Measurements from ENCODE around the gene KRTAP3-3.
"Not testable (repeated sequence)": the region's sequence is repeated elsewhere in the genome, so short reads cannot be mapped to it uniquely, and the experiment has no call there.

Gene KRTAP3-3

GRCh38 chr17:40993839-40994238 is at the start of gene KRTAP3-3:
Gene KRTAP3-3, minus strand, starts transcription at chr17:40994164. Its CDS starts 67 bp downstream, at chr17:40994097.
- DNase-seq: no peak

GRCh38 chr17:41042953-41043352 is 49.0 kb upstream of the KRTAP3-3 start:
- no peak for DNase-seq

GRCh38 chr17:41040783-41041571 is 47.0 kb upstream of the KRTAP3-3 start, which contains the start of gene KRTAP1-1:
Gene KRTAP1-1, minus strand, starts transcription at chr17:41041450. Its CDS starts 53 bp downstream, at chr17:41041397.
- DNase-seq: not testable (repeated sequence)

- DNase-seq: no peak
Measured at GRCh38 chr17:41037853-41038350, 43.9 kb upstream of the KRTAP3-3 start.

GRCh38 chr17:41034346-41034935 is 40.5 kb upstream of the KRTAP3-3 start, which contains the start of gene KRTAP1-3:
Gene KRTAP1-3, minus strand, starts transcription at chr17:41034874. Its CDS starts 53 bp downstream, at chr17:41034821.
- not testable (repeated sequence) for DNase-seq

GRCh38 chr17:41029633-41030245 is 35.8 kb upstream of the KRTAP3-3 start, which contains the start of gene KRTAP1-4:
Gene KRTAP1-4, minus strand, starts transcription at chr17:41030195. Its CDS starts 117 bp downstream, at chr17:41030078.
- DNase-seq: no peak

- no peak for DNase-seq
Measured at GRCh38 chr17:41026715-41027471, 32.9 kb upstream of the KRTAP3-3 start, which contains the start of gene KRTAP1-5. Gene KRTAP1-5, minus strand, starts transcription at chr17:41027208. Its CDS starts 53 bp downstream, at chr17:41027155.

- DNase-seq: no peak
Measured at GRCh38 chr17:41024697-41025096, 30.7 kb upstream of the KRTAP3-3 start.

- no peak for DNase-seq
Measured at GRCh38 chr17:41020336-41020735, 26.4 kb upstream of the KRTAP3-3 start.

GRCh38 chr17:41019415-41019814 is 25.5 kb upstream of the KRTAP3-3 start:
- no peak for DNase-seq

GRCh38 chr17:41018541-41018940 is 24.6 kb upstream of the KRTAP3-3 start:
- DNase-seq: peak; percentile 36

- DNase-seq: no peak
Measured at GRCh38 chr17:41016578-41017215, 22.7 kb upstream of the KRTAP3-3 start.

GRCh38 chr17:41015454-41015853 is 21.5 kb upstream of the KRTAP3-3 start:
- no peak for DNase-seq

- DNase-seq: no peak
Measured at GRCh38 chr17:41013606-41014005, 19.6 kb upstream of the KRTAP3-3 start.

- DNase-seq: no peak
Measured at GRCh38 chr17:41013181-41013580, 19.2 kb upstream of the KRTAP3-3 start.

- DNase-seq: no peak
Measured at GRCh38 chr17:41012326-41013120, 18.6 kb upstream of the KRTAP3-3 start.

- DNase-seq: no peak
Measured at GRCh38 chr17:41010441-41010840, 16.5 kb upstream of the KRTAP3-3 start.

- DNase-seq: no peak
Measured at GRCh38 chr17:41009936-41010335, 16.0 kb upstream of the KRTAP3-3 start.

- DNase-seq: no peak
Measured at GRCh38 chr17:41009301-41009760, 15.4 kb upstream of the KRTAP3-3 start.

- DNase-seq: no peak
Measured at GRCh38 chr17:41008811-41009210, 14.8 kb upstream of the KRTAP3-3 start, which contains the start of gene KRTAP3-1. Gene KRTAP3-1, minus strand, starts transcription at chr17:41009128. Its CDS starts 54 bp downstream, at chr17:41009074.

- no peak for DNase-seq
Measured at GRCh38 chr17:41004397-41004796, 10.4 kb upstream of the KRTAP3-3 start.

All from GDM1 (cell line).